HG03432 (cell line): ENCODE measurements around the gene CACTIN.
"Not testable (repeated sequence)": the region's sequence is repeated elsewhere in the genome, so short reads cannot be mapped to it uniquely, and the experiment has no call there.

Experiments used
- ATAC-seq: cut with Tn5 transposase; IDR thresholded peaks from one replicate; pipeline ENCODE4 v1.9.1; 2021; ENCODE audit warnings: mild to moderate bottlenecking, moderate library complexity; ENCODE audit not compliant: unreplicated experiment

Gene CACTIN

GRCh38 chr19:3573162-3573857, 53.3 kb downstream of the CACTIN start:
- peak; percentile 13 for ATAC-seq

- ATAC-seq, result no peak
These were observed 53.8 kb downstream of the CACTIN start, which contains the start of gene HMG20B for GRCh38 chr19:3572855-3573161. Gene HMG20B (plus strand): TSS chr19:3572944. CDS start chr19:3573310, 366 bp downstream.

GRCh38 chr19:3572132-3572854, 54.3 kb downstream of the CACTIN start:
- peak; percentile 86 for ATAC-seq

- no peak for ATAC-seq
These were observed 56.0 kb downstream of the CACTIN start for GRCh38 chr19:3570606-3571011.

- not testable (repeated sequence) for ATAC-seq
These were observed 56.5 kb downstream of the CACTIN start for GRCh38 chr19:3570042-3570441.

GRCh38 chr19:3565139-3565538, 61.5 kb downstream of the CACTIN start:
- no peak for ATAC-seq

GRCh38 chr19:3563709-3564524, 62.7 kb downstream of the CACTIN start:
- no peak for ATAC-seq
